ENCODE measurements around the gene SEMA4A. TPM values are rescaled to one million over a fixed set of nuclear protein-coding genes. Genes with fewer than 3 reads are reported as not detected.

The SEMA4A gene
- total RNA-seq, 3 donors from 2014 or later (not counting 1 experiment from before 2014, with no cell fraction given): 2.6 to 13.0 (median 7.0) TPM

DNA sequence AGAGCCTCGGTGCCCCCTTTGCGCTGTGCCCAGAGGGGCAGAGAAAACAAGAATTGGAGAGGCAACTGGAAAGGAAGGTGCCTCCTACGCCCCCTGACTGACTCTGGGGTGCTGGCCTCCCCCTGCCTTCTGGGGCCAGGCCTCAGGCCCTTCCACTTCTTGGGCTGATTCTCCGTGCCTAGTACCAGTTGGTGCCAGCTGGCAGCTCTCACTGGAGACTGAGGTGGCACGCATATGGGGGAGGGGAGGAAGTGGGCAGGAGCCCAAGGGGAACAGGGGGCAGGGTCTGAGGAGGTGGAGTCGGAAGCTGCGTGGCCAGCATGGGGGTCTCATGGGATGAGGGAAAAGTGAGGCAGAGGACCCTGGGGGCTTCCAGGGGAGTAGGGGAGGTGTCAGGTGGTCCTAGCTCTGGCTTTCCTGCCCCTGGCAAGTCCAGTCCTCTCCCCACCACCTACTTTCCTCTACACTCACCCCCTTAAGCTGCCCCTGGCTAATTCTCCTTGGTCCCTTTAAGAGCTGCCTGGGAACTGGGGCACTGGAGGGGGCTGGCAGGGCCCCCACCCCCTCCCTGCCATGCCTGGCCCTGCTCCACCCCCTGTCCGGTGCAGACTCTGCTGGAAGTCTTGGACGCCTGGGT lies 6.5 kb upstream of the SEMA4A start:
- WGBS (ENCODE audit: insufficient coverage): 52% methylated on average over 9 of the region's 9 CpGs
- H3K27me3 ChIP-seq (ENCODE audit: control insufficient read depth, insufficient read depth, low read length): no peaks in the 10 kb centered on the region
- no peaks in the 10 kb centered on the region for H3K9me3 ChIP-seq (ENCODE audit: control insufficient read depth, insufficient read depth, low read length)
- DNase-seq (no peak), ATAC-seq (peak in 1 of 3 donors; percentile 3)
- no peaks in the 10 kb centered on the region for H3K36me3 Mint-ChIP-seq
- H3K4me3 Mint-ChIP-seq: no peak overlapping the region
- no peaks in the 10 kb centered on the region for H3K9me3 Mint-ChIP-seq
- H3K4me3 ChIP-seq (ENCODE audit: low read length): no peak overlapping the region
- peaks cover 9 to 18% of the 10 kb centered on the region in 2 donors for H3K27me3 Mint-ChIP-seq (ENCODE audit: low read depth in 2 of 2)
- intact Hi-C loops (cut with micrococcal nuclease): loop anchor here (1.0 to 5.0 kb wide), 2 partner anchors 78 to 170 kb away; no protein-coding TSS in a partner anchor
- peaks cover 58% of the 10 kb centered on the region for H3K4me1 ChIP-seq (ENCODE audit: control insufficient read depth, insufficient read depth, low read length)
- H3K27ac Mint-ChIP-seq: no peak overlapping the region
- H3K36me3 ChIP-seq (ENCODE audit: control insufficient read depth, insufficient read depth, low read length): no peaks in the 10 kb centered on the region
- H3K4me1 Mint-ChIP-seq: peaks cover 15 to 17% of the 10 kb centered on the region in 2 donors
- TF ChIP-seq, protein P1, sequence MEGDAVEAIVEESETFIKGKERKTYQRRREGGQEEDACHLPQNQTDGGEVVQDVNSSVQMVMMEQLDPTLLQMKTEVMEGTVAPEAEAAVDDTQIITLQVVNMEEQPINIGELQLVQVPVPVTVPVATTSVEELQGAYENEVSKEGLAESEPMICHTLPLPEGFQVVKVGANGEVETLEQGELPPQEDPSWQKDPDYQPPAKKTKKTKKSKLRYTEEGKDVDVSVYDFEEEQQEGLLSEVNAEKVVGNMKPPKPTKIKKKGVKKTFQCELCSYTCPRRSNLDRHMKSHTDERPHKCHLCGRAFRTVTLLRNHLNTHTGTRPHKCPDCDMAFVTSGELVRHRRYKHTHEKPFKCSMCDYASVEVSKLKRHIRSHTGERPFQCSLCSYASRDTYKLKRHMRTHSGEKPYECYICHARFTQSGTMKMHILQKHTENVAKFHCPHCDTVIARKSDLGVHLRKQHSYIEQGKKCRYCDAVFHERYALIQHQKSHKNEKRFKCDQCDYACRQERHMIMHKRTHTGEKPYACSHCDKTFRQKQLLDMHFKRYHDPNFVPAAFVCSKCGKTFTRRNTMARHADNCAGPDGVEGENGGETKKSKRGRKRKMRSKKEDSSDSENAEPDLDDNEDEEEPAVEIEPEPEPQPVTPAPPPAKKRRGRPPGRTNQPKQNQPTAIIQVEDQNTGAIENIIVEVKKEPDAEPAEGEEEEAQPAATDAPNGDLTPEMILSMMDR (IDR thresholded peaks at IDR 0.05): no peak
- H3K27ac ChIP-seq (ENCODE audit: low read length): no peak overlapping the region

- TF ChIP-seq, protein P1 (IDR thresholded peaks at IDR 0.05): no peak
- no peaks in the 10 kb centered on the region for H3K36me3 ChIP-seq (ENCODE audit: control insufficient read depth, insufficient read depth, low read length)
- H3K27ac ChIP-seq (ENCODE audit: low read length): peak overlapping the region; percentile 50
- Mint-ChIP-seq H3K36me3 (no peaks in the 10 kb centered on the region), H3K27me3 (ENCODE audit: low read depth in 2 of 2) (peaks cover 9 to 16% of the 10 kb centered on the region in 2 donors), H3K27ac (peak overlapping the region in 1 of 2 donors; percentile 35), H3K9me3 (no peaks in the 10 kb centered on the region), H3K4me1 (peaks cover 15 to 17% of the 10 kb centered on the region in 2 donors), H3K4me3 (no peak overlapping the region)
- WGBS (ENCODE audit: insufficient coverage): 16% methylated on average over 4 of the region's 6 CpGs
- DNase-seq: no peak
- no peak overlapping the region for H3K4me3 ChIP-seq (ENCODE audit: low read length)
- peak in 2 of 3 donors; percentile 22 to 62 for ATAC-seq
- H3K9me3 ChIP-seq (ENCODE audit: control insufficient read depth, insufficient read depth, low read length): no peaks in the 10 kb centered on the region
- H3K27me3 ChIP-seq (ENCODE audit: control insufficient read depth, insufficient read depth, low read length): no peaks in the 10 kb centered on the region
- peaks cover 65% of the 10 kb centered on the region for H3K4me1 ChIP-seq (ENCODE audit: control insufficient read depth, insufficient read depth, low read length)
- intact Hi-C loops (cut with micrococcal nuclease): loop anchor here (5.0 kb wide), 1 partner anchor 169 kb away; no protein-coding TSS in a partner anchor
Measured at GRCh38 chr1:156148216-156148615, 5.2 kb upstream of the SEMA4A start.

- Histone ChIP-seq H3K4me1 (ENCODE audit: control insufficient read depth, insufficient read depth, low read length) (peaks cover 78% of the 10 kb centered on the region), H3K4me3 (ENCODE audit: low read length) (no peak overlapping the region), H3K9me3 (ENCODE audit: control insufficient read depth, insufficient read depth, low read length) (no peaks in the 10 kb centered on the region), H3K27me3 (ENCODE audit: control insufficient read depth, insufficient read depth, low read length) (no peaks in the 10 kb centered on the region), H3K27ac (ENCODE audit: low read length) (no peak overlapping the region), H3K36me3 (ENCODE audit: control insufficient read depth, insufficient read depth, low read length) (no peaks in the 10 kb centered on the region)
- WGBS (ENCODE audit: insufficient coverage): 76% methylated on average over 17 of the region's 20 CpGs
- Mint-ChIP-seq H3K27me3 (ENCODE audit: low read depth in 2 of 2) (peaks cover 9 to 15% of the 10 kb centered on the region in 2 donors), H3K36me3 (no peaks in the 10 kb centered on the region), H3K4me3 (no peak overlapping the region), H3K4me1 (peaks cover 15 to 20% of the 10 kb centered on the region in 2 donors), H3K9me3 (no peaks in the 10 kb centered on the region), H3K27ac (no peak overlapping the region)
- intact Hi-C loops (cut with micrococcal nuclease): loop anchor here (5.0 kb wide), 1 partner anchor 168 kb away; no protein-coding TSS in a partner anchor
- no peak for ATAC-seq
- TF ChIP-seq, protein P1 (IDR thresholded peaks at IDR 0.05): no peak
- no peak for DNase-seq
Measured at GRCh38 chr1:156149374-156150332, 3.7 kb upstream of the SEMA4A start.

All from natural killer cell (primary cell).